ENCODE data around the gene ISYNA1. TPM values are rescaled to one million over a fixed set of nuclear protein-coding genes. Genes with fewer than 3 reads are reported as not detected.

The ISYNA1 gene
- total RNA-seq, 4 donors from 2014 or later: 5.1 to 29.1 (median 7.8) TPM

DNA sequence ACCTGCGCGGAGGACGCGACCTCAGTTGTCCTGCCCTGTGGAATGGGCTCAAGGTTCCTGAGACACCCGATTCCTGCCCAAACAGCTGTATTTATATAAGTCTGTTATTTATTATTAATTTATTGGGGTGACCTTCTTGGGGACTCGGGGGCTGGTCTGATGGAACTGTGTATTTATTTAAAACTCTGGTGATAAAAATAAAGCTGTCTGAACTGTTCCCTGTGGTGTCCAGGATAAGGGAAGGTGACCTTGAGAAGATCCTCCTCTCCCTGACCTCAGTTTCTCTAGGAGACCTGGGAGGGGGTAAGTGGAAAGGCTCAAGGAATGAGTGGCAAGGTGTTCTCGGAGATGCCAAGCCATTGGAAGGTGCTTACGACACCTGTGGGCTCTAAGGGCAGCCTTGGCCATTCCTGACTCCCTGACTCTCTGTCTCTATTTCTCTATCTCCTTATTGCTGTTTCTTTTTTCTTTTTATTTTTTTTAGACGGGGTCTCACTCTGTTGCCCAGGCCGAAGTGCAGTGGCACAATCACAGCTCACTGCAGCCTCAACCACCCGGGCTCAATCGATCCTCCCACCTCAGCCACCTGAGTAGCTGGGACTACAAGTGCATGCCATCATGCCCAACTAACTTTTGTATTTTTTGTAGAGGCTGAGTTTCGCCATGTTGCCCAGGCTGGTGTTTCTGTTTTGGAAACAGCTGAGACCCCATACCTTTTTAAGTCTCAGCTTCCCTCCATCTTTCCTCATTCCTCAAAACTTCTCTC lies 48.8 kb downstream of the ISYNA1 start:
- H3K27ac ChIP-seq: peak overlapping the region in 3 of 4 donors; percentile 25 to 47 (median 36)

GRCh38 chr19:18388100-18388959 lies 49.6 kb downstream of the ISYNA1 start:
- Histone ChIP-seq H3K27me3 (peaks cover 0 to 11% (median 0%) of the 10 kb centered on the region in 3 donors), H3K27ac (peak overlapping the region; percentile 42 to 54 (median 49)), H3K9me3 (no peaks in the 10 kb centered on the region), H3K4me3 (peak overlapping the region; percentile 37 to 50 (median 48)), H3K36me3 (no peaks in the 10 kb centered on the region), H3K4me1 (peaks cover 0 to 9% of the 10 kb centered on the region in 2 donors)
- in situ Hi-C loops (cut with MboI; ENCODE audit: low sequenced_read_pairs in 4 of 4): no loop called here
- intact Hi-C loops (cut with DNase I; ENCODE audit: low total_unique reads): loop anchor here (1.0 kb wide), 1 partner anchor 22 kb away; no protein-coding TSS in a partner anchor
- ATAC-seq (peak; percentile 77 to 86), DNase-seq (peak; percentile 49 to 74)
- peak in 1 of 2 donors; percentile 15 for TF ChIP-seq POLR2A (IDR thresholded peaks at IDR 0.05)
- TF ChIP-seq, protein P1, sequence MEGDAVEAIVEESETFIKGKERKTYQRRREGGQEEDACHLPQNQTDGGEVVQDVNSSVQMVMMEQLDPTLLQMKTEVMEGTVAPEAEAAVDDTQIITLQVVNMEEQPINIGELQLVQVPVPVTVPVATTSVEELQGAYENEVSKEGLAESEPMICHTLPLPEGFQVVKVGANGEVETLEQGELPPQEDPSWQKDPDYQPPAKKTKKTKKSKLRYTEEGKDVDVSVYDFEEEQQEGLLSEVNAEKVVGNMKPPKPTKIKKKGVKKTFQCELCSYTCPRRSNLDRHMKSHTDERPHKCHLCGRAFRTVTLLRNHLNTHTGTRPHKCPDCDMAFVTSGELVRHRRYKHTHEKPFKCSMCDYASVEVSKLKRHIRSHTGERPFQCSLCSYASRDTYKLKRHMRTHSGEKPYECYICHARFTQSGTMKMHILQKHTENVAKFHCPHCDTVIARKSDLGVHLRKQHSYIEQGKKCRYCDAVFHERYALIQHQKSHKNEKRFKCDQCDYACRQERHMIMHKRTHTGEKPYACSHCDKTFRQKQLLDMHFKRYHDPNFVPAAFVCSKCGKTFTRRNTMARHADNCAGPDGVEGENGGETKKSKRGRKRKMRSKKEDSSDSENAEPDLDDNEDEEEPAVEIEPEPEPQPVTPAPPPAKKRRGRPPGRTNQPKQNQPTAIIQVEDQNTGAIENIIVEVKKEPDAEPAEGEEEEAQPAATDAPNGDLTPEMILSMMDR (IDR thresholded peaks at IDR 0.05 in 4 of 5, conservative IDR thresholded peaks at IDR 0.05 in 1 of 5): peak; percentile 96 to 100 (median 99)

More for the DNA sequence above, 48.8 kb downstream of the ISYNA1 start:
- Histone ChIP-seq H3K4me1 (peaks cover 0 to 9% of the 10 kb centered on the region in 2 donors), H3K36me3 (no peaks in the 10 kb centered on the region), H3K9me3 (no peaks in the 10 kb centered on the region), H3K4me3 (peak overlapping the region; percentile 37 to 50 (median 48)), H3K27me3 (peaks cover 0 to 11% (median 0%) of the 10 kb centered on the region in 3 donors)
- intact Hi-C loops (cut with DNase I; ENCODE audit: low total_unique reads): loop anchor here (1.0 kb wide), 1 partner anchor 21 kb away; no protein-coding TSS in a partner anchor
- ATAC-seq (no peak), DNase-seq (no peak)
- in situ Hi-C loops (cut with MboI; ENCODE audit: low sequenced_read_pairs in 4 of 4): no loop called here
- TF ChIP-seq, protein P1 (IDR thresholded peaks at IDR 0.05 in 4 of 5, conservative IDR thresholded peaks at IDR 0.05 in 1 of 5): no peak
- no peak for TF ChIP-seq POLR2A (IDR thresholded peaks at IDR 0.05)

DNA sequence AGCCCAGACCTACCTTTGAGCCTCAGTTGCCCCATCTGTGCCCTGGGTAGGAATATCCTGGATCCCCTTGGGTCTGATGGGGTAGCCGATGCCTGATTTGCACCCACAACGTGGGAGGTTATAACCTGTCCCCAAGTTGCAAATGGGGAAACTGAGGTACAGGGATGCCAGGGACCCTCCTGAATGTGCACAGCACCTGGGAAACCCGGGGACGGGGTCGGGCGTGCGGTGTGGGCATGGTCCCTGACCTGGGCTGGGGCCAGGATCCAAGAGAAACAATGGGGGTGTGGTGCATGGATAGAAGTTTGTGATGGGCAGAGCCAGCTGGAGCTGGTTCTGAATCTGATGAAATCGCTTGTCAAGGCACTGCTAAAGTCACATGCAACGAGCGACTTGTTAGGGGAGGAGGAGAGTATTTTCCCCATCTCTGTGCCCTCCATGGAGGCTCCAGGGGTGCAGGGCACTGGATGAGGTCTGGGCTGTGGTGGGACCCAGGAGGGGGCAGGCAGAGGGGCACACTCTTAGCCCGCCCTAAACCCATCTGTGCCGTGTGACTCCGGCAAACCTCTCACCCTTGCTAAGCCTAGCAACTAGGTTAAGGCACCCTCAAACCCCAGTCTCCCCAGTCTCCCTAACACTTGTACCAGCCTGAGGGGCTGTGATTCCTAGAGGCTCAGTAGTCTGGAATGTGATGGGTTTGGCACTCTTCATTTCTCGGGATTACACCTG lies 51.2 kb downstream of the ISYNA1 start:
- Histone ChIP-seq H3K4me3 (peak overlapping the region in 1 of 4 donors; percentile 13), H3K27me3 (peaks cover 0 to 11% (median 0%) of the 10 kb centered on the region in 3 donors), H3K4me1 (peaks cover 0 to 9% of the 10 kb centered on the region in 2 donors), H3K9me3 (no peaks in the 10 kb centered on the region), H3K27ac (peak overlapping the region in 1 of 4 donors; percentile 2), H3K36me3 (no peaks in the 10 kb centered on the region)
- ATAC-seq (no peak), DNase-seq (no peak)
- in situ Hi-C loops (cut with MboI; ENCODE audit: low sequenced_read_pairs in 4 of 4): no loop called here
- TF ChIP-seq POLR2A (IDR thresholded peaks at IDR 0.05): no peak
- TF ChIP-seq, protein P1 (IDR thresholded peaks at IDR 0.05 in 4 of 5, conservative IDR thresholded peaks at IDR 0.05 in 1 of 5): no peak
- intact Hi-C loops (cut with DNase I; ENCODE audit: low total_unique reads): no loop called here
